Ovary (tissue), 3 donors: ENCODE data around the gene RPS27.
"Not testable (repeated sequence)": the region's sequence is repeated elsewhere in the genome, so short reads cannot be mapped to it uniquely, and the experiment has no call there.

Source experiments
- EP300 ChIP-seq: sonication (generic); formaldehyde crosslinking; IDR thresholded peaks from one replicate; pipeline ENCODE4 v1.6.1; 2017; ENCODE audit warnings: antibody characterized with exemption
- POLR2A ChIP-seq: fragments of 450-650 bp; IDR thresholded peaks from one replicate; pipeline ENCODE4 v1.6.1; 2017; ENCODE audit warnings: antibody characterized with exemption, mild to moderate bottlenecking, moderate library complexity
- TF ChIP-seq, protein P1 (sequence below), 3 donors: fragments of 450-650 bp in 2 of 3; fragments of 200-600 bp in 1 of 3; IDR thresholded peaks; one replicate each; pipeline versions ENCODE4 v1.5.1 to v1.8.0; 2016 to 2022; ENCODE audit warnings: antibody characterized with exemption in 3 of 3, mild to moderate bottlenecking in 1 of 3
- donor health status: DM: no; HTN: no; CAD: no.

GRCh38 chr1:153996882-153997281, 6.3 kb downstream of the RPS27 start:
- TF ChIP-seq, protein P1, sequence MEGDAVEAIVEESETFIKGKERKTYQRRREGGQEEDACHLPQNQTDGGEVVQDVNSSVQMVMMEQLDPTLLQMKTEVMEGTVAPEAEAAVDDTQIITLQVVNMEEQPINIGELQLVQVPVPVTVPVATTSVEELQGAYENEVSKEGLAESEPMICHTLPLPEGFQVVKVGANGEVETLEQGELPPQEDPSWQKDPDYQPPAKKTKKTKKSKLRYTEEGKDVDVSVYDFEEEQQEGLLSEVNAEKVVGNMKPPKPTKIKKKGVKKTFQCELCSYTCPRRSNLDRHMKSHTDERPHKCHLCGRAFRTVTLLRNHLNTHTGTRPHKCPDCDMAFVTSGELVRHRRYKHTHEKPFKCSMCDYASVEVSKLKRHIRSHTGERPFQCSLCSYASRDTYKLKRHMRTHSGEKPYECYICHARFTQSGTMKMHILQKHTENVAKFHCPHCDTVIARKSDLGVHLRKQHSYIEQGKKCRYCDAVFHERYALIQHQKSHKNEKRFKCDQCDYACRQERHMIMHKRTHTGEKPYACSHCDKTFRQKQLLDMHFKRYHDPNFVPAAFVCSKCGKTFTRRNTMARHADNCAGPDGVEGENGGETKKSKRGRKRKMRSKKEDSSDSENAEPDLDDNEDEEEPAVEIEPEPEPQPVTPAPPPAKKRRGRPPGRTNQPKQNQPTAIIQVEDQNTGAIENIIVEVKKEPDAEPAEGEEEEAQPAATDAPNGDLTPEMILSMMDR (IDR thresholded peaks at IDR 0.05) = not testable (repeated sequence)
- not testable (repeated sequence) for TF ChIP-seq EP300, POLR2A
